Esophagus muscularis mucosa (tissue), 4 donors: ENCODE data around the gene HS2ST1. TPM values are rescaled to one million over a fixed set of nuclear protein-coding genes. Genes with fewer than 3 reads are reported as not detected.

Experiments
- DNase-seq: peaks from one replicate; pipeline ENCODE4 v3.0.0-alpha.2; 2017; ENCODE audit errors: extremely low spot score
- H3K27ac ChIP-seq, 4 donors: fragments of 200-600 bp; sonication (generic); replicated peaks in 1 of 4; 1 replicate in 3 of 4; 2 replicates in 1 of 4; pipeline ENCODE4 v1.5.1; 2016 to 2019; ENCODE audit warnings: mild to moderate bottlenecking in 1 of 4
- H3K27me3 ChIP-seq, 4 donors: fragments of 200-600 bp; sonication (generic); one replicate each; pipeline versions ENCODE4 v1.5.1 to v1.6.0; 2016 to 2019
- H3K36me3 ChIP-seq, 4 donors: fragments of 200-600 bp; sonication (generic); one replicate each; pipeline ENCODE4 v1.5.1; 2016 to 2019
- H3K4me1 ChIP-seq, 4 donors: fragments of 200-600 bp; sonication (generic); one replicate each; pipeline ENCODE4 v1.5.1; 2016 to 2019
- H3K4me3 ChIP-seq, 4 donors: fragments of 200-600 bp; sonication (generic); 1 replicate in 2 of 4; 2 replicates in 2 of 4; pipeline ENCODE4 v1.5.1; 2016 to 2019; ENCODE audit warnings: mild to moderate bottlenecking in 4 of 4, moderate library complexity in 1 of 4
- H3K9me3 ChIP-seq, 4 donors: fragments of 200-600 bp; sonication (generic); 1 replicate in 3 of 4; 2 replicates in 1 of 4; pipeline ENCODE4 v1.5.1; 2016 to 2019
- EP300 ChIP-seq: sonication (generic); formaldehyde crosslinking; IDR thresholded peaks from one replicate; pipeline ENCODE4 v1.6.1; 2017; ENCODE audit warnings: antibody characterized with exemption
- POLR2A ChIP-seq: fragments of 450-650 bp; IDR thresholded peaks from one replicate; pipeline ENCODE4 v1.6.1; 2017; ENCODE audit warnings: antibody characterized with exemption, moderate library complexity, mild to moderate bottlenecking, low read depth
- POLR2AphosphoS5 ChIP-seq, 2 donors: sonication (generic); formaldehyde crosslinking; IDR thresholded peaks; one replicate each; pipeline ENCODE4 v1.6.1; 2017; ENCODE audit warnings: antibody characterized with exemption in 2 of 2
- WGBS: methylation state at CpG from one replicate; pipeline ENCODE4 v1.1.5; 2018; 5-methylcytosine and 5-hydroxymethylcytosine counted together
- intact Hi-C: fragments of 100-400 bp; cut with DNase I; formaldehyde crosslinking; loops from one replicate; pipeline ENCODE4 v1.15.1; 2023
- total RNA-seq, 4 donors: library from RNA; depleted of rRNA; stranded (reverse); fragments of >200 nt; gene quantifications; one replicate each; pipeline versions ENCODE4 v1.1.0 to v1.2.1, GENCODE V29; 2016
- TF ChIP-seq, protein P1 (sequence below), 3 experiments: fragments of 200-600 bp in 2 of 3; fragments of 450-650 bp in 1 of 3; sonication (generic) in 2 of 3; IDR thresholded peaks; one replicate each; pipeline ENCODE4 v1.5.1; 2017 to 2019; ENCODE audit warnings: antibody characterized with exemption in 3 of 3, mild to moderate bottlenecking in 2 of 3, moderate library complexity in 1 of 3

The HS2ST1 gene
- total RNA-seq, 4 donors from 2014 or later = 8.5 to 11.6 (median 9.4) TPM

DNA sequence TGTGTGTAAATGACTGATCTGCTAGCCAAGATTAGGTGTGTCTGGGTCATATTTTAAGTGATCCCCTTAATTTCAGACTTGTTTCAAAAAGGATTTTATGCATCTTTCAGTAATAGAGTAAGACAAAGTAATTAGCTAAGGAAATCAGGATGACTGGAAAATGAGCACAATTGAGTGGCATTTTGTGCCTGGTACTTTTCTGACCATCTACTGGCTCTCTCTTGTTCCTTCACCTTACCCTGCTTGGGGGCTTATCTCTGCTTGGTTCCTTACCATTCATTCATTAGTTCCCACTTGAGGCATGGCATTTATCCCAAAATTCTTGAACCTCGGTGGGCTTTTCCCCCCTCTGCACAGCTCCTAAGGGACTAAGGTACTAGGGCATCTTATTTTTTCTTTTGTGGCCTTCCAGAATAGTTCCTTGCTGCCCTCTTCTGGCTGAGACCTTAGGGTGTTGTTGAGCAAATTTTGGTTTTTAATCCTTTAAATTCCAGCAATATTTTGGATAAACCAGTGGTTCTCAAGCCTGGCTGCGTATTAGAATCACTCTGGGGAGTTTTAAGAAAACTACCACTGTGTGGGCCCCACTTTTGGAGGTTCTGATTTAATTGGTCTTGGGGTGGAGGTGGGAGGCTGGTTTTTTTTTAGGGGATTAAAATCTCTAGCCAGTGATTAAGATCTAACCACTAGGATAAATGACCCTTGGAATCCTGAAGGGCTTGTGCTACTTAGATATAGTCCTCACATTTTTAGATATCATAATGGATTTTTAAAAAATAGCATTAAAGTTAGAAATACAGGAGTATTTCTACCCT, 50.8 kb downstream of the HS2ST1 start:
- WGBS = 32% methylated on average over 2 of the region's 2 CpGs
- H3K4me1 ChIP-seq = no peaks in the 10 kb centered on the region
- no peak overlapping the region for H3K27ac ChIP-seq
- H3K9me3 ChIP-seq = no peaks in the 10 kb centered on the region
- TF ChIP-seq POLR2A (no peak), EP300 (no peak), POLR2AphosphoS5 (IDR thresholded peaks at IDR 0.05) (no peak)
- TF ChIP-seq, protein P1, sequence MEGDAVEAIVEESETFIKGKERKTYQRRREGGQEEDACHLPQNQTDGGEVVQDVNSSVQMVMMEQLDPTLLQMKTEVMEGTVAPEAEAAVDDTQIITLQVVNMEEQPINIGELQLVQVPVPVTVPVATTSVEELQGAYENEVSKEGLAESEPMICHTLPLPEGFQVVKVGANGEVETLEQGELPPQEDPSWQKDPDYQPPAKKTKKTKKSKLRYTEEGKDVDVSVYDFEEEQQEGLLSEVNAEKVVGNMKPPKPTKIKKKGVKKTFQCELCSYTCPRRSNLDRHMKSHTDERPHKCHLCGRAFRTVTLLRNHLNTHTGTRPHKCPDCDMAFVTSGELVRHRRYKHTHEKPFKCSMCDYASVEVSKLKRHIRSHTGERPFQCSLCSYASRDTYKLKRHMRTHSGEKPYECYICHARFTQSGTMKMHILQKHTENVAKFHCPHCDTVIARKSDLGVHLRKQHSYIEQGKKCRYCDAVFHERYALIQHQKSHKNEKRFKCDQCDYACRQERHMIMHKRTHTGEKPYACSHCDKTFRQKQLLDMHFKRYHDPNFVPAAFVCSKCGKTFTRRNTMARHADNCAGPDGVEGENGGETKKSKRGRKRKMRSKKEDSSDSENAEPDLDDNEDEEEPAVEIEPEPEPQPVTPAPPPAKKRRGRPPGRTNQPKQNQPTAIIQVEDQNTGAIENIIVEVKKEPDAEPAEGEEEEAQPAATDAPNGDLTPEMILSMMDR (IDR thresholded peaks at IDR 0.05) = peak; percentile 56 to 62 (median 60)
- no peaks in the 10 kb centered on the region for H3K27me3 ChIP-seq
- no peak for DNase-seq
- no peak overlapping the region for H3K4me3 ChIP-seq
- intact Hi-C loops = loop anchor here (2.0 kb wide), 1 partner anchor 132 kb away; no protein-coding TSS in a partner anchor
- H3K36me3 ChIP-seq = no peaks in the 10 kb centered on the region

DNA sequence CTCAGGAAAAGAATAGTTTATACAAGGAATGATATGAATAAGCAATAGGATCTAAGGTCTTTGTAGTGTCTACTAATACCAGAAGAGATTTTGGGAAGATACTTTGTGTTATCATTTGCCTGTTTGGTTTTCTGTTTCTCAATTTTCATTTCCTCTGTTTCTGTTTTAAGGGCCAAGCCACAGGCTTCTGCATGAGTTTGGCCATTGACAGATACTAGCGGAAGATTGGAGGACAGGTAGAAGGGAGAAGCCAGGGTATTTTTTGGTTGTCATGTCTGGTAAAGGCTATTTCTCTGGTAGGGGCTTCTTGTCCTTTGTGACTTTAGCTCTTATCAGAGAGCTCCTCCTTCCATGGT, 51.4 kb downstream of the HS2ST1 start:
- no peaks in the 10 kb centered on the region for H3K9me3 ChIP-seq
- no peaks in the 10 kb centered on the region for H3K27me3 ChIP-seq
- no peaks in the 10 kb centered on the region for H3K36me3 ChIP-seq
- H3K4me1 ChIP-seq = no peaks in the 10 kb centered on the region
- no peak for DNase-seq
- intact Hi-C loops = loop anchor here (2.0 kb wide), 1 partner anchor 133 kb away; no protein-coding TSS in a partner anchor
- H3K27ac ChIP-seq = no peak overlapping the region
- 100% methylated on average over 1 of the region's 1 CpG for WGBS
- H3K4me3 ChIP-seq = no peak overlapping the region
- TF ChIP-seq, protein P1 (IDR thresholded peaks at IDR 0.05) = no peak
- TF ChIP-seq EP300 (no peak), POLR2AphosphoS5 (IDR thresholded peaks at IDR 0.05) (no peak), POLR2A (no peak)

DNA sequence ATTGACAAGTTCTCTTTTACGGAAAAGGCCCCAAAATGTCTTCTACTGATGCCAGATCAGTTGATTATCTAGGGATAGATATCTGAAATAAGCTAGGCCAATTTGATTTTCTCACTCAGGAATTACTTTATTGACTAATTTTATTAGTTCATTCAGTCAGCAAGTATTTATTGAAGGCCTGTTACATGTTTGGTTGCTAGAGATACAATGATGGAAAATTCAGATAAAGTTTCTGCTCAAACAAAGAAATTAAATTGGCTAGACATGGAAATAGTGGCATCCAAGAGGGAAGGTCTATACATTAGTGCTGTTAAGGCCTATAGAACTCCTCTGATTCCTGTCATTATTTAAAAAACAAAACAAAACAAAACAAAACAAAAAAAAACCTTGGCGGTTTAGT, 56.5 kb downstream of the HS2ST1 start:
- DNase-seq = no peak
- Histone ChIP-seq H3K36me3 (no peaks in the 10 kb centered on the region), H3K4me3 (no peak overlapping the region), H3K27me3 (no peaks in the 10 kb centered on the region), H3K9me3 (no peaks in the 10 kb centered on the region), H3K4me1 (peaks cover 3 to 13% (median 5%) of the 10 kb centered on the region in 4 donors), H3K27ac (no peak overlapping the region)
- WGBS = 49% methylated on average over 2 of the region's 2 CpGs
- TF ChIP-seq, protein P1 (IDR thresholded peaks at IDR 0.05) = no peak
- TF ChIP-seq POLR2A (no peak), POLR2AphosphoS5 (IDR thresholded peaks at IDR 0.05) (no peak), EP300 (no peak)
- intact Hi-C loops = no loop called here

DNA sequence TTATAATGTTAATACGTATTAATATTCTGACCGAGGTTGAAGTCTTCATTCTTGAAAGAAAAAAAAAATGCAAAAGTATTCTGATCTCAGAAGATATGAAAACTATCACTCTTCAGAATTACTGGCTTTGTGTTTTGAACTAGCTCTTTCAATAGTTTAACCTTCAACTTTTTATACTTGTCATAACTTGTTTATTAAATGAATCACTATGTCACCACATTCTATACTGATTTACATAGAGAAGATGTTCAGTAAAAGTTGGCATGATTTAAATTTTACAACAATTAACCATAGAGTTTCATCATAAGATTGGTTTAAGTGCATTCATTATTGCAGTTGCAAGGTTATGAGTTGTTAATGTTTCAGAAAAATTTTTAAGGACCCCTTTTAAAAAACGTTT, 57.3 kb downstream of the HS2ST1 start:
- no peaks in the 10 kb centered on the region for H3K27me3 ChIP-seq
- intact Hi-C loops = no loop called here
- no peak for TF ChIP-seq POLR2AphosphoS5 (IDR thresholded peaks at IDR 0.05)
- TF ChIP-seq POLR2A = no peak
- TF ChIP-seq, protein P1 (IDR thresholded peaks at IDR 0.05) = no peak
- TF ChIP-seq EP300 = no peak
- H3K4me3 ChIP-seq = no peak overlapping the region
- WGBS = 68% methylated on average over 3 of the region's 3 CpGs
- H3K4me1 ChIP-seq = peaks cover 6 to 14% (median 8%) of the 10 kb centered on the region in 4 donors
- H3K9me3 ChIP-seq = no peaks in the 10 kb centered on the region
- no peaks in the 10 kb centered on the region for H3K36me3 ChIP-seq
- no peak overlapping the region for H3K27ac ChIP-seq
- no peak for DNase-seq
